Neuronal stem cell (in vitro differentiated cells): ENCODE results near the gene UBA1.
A peak's percentile ranks its signal among the peaks of the same experiment; 100 is the strongest.

Experiments used
- DNase-seq: peaks from one replicate; pipeline ENCODE4 v3.0.0-alpha.2; 2013; ENCODE audit warnings: low spot score
- H2AFZ ChIP-seq: one replicate; pipeline ENCODE4 v1.6.1; 2013; ENCODE audit warnings: mild to moderate bottlenecking, low read length, inconsistent platforms
- H2AK5ac ChIP-seq: 2 replicates; pipeline ENCODE4 v1.6.1; 2013; ENCODE audit warnings: low read depth, mild to moderate bottlenecking, inconsistent platforms, low read length, moderate library complexity, mixed read lengths
- H2BK120ac ChIP-seq: 2 replicates; pipeline ENCODE4 v1.6.1; 2013; ENCODE audit warnings: low read depth, mild to moderate bottlenecking, inconsistent platforms, low read length, moderate library complexity, mixed read lengths
- H2BK12ac ChIP-seq: one replicate; pipeline ENCODE4 v1.6.1; 2013; ENCODE audit warnings: low read length, inconsistent platforms
- H2BK15ac ChIP-seq: 2 replicates; pipeline ENCODE4 v1.6.1; 2013; ENCODE audit warnings: mild to moderate bottlenecking, low read length, inconsistent platforms, mixed read lengths
- H2BK5ac ChIP-seq: one replicate; pipeline ENCODE4 v1.6.1; 2013; ENCODE audit warnings: inconsistent platforms, mild to moderate bottlenecking, low read length, moderate library complexity
- H3K14ac ChIP-seq: one replicate; pipeline ENCODE4 v1.6.1; 2013; ENCODE audit warnings: low read length, inconsistent platforms
- H3K18ac ChIP-seq: 2 replicates; pipeline ENCODE4 v1.6.1; 2013; ENCODE audit warnings: low read length, inconsistent platforms
- H3K23ac ChIP-seq: 2 replicates; pipeline ENCODE4 v1.6.1; 2013; ENCODE audit warnings: low read depth, mild to moderate bottlenecking, mixed read lengths, low read length, inconsistent platforms; ENCODE audit not compliant: poor library complexity
- H3K27ac ChIP-seq: replicated peaks from 3 replicates; pipeline ENCODE4 v1.5.1; 2013; ENCODE audit warnings: low read length, inconsistent platforms
- H3K27me3 ChIP-seq, 3 experiments: 2 replicates each; pipeline ENCODE4 v1.6.1; 2013; ENCODE audit warnings: low read length in 3 of 3, mild to moderate bottlenecking in 2 of 3, inconsistent platforms in 1 of 3, low read depth in 1 of 3, mixed read lengths in 1 of 3, moderate library complexity in 1 of 3; ENCODE audit not compliant: control insufficient read depth in 3 of 3, insufficient read depth in 3 of 3
- H3K36me3 ChIP-seq, 2 donors: replicated peaks in 1 of 2; 2 replicates each; pipeline ENCODE4 v1.6.1; 2013; ENCODE audit warnings: low read length in 2 of 2; ENCODE audit not compliant: control insufficient read depth in 2 of 2, insufficient read depth in 2 of 2
- H3K4ac ChIP-seq: 2 replicates; pipeline ENCODE4 v1.6.1; 2013; ENCODE audit warnings: inconsistent platforms, mild to moderate bottlenecking, low read length, moderate library complexity
- H3K4me1 ChIP-seq, 2 donors: 1 replicate in 1 of 2; 2 replicates in 1 of 2; pipeline ENCODE4 v1.6.1; 2013; ENCODE audit warnings: low read length in 2 of 2, low read depth in 1 of 2; ENCODE audit not compliant: control insufficient read depth in 2 of 2, insufficient read depth in 1 of 2
- H3K4me2 ChIP-seq: one replicate; pipeline ENCODE4 v1.6.1; 2013; ENCODE audit warnings: mild to moderate bottlenecking, low read length, inconsistent platforms; ENCODE audit not compliant: insufficient read depth, poor library complexity, severe bottlenecking
- H3K4me3 ChIP-seq, 2 donors: 2 replicates each; pipeline ENCODE4 v1.5.1; 2013; ENCODE audit warnings: low read length in 2 of 2, mild to moderate bottlenecking in 2 of 2, inconsistent platforms in 1 of 2, moderate library complexity in 1 of 2
- H3K79me1 ChIP-seq: one replicate; pipeline ENCODE4 v1.6.1; 2013; ENCODE audit warnings: low read depth, mild to moderate bottlenecking, inconsistent platforms, low read length, moderate library complexity
- H3K9ac ChIP-seq: one replicate; pipeline ENCODE4 v1.6.1; 2013; ENCODE audit warnings: mild to moderate bottlenecking, low read depth, low read length, inconsistent platforms; ENCODE audit not compliant: poor library complexity
- H3K9me3 ChIP-seq, 2 donors: replicated peaks in 1 of 2; 2 replicates each; pipeline versions ENCODE3 to v1.6.1; 2013; ENCODE audit warnings: low read length in 2 of 2, mild to moderate bottlenecking in 2 of 2, inconsistent platforms in 1 of 2, low read depth in 1 of 2, mixed read lengths in 1 of 2, moderate library complexity in 1 of 2; ENCODE audit not compliant: control insufficient read depth in 2 of 2, insufficient read depth in 1 of 2
- H4K8ac ChIP-seq: one replicate; pipeline ENCODE4 v1.6.1; 2013; ENCODE audit warnings: low read depth, mild to moderate bottlenecking, inconsistent platforms, low read length, moderate library complexity
- H4K91ac ChIP-seq: one replicate; pipeline ENCODE4 v1.6.1; 2013; ENCODE audit warnings: low read length, low read depth, mild to moderate bottlenecking, inconsistent platforms; ENCODE audit not compliant: poor library complexity
- WGBS, 2 donors: extraction: QIAGEN DNeasy Blood & Tissue Kit; methylation state at CpG; one replicate each; pipeline ENCODE4 v1.1.7; 2013; ENCODE audit warnings: missing lambda C conversion rate in 2 of 2, mixed read lengths in 1 of 2; ENCODE audit not compliant: insufficient read length in 2 of 2, insufficient replicate concordance in 1 of 2; ENCODE audit errors: extremely low coverage in 2 of 2; 5-methylcytosine and 5-hydroxymethylcytosine counted together

Gene UBA1

DNA sequence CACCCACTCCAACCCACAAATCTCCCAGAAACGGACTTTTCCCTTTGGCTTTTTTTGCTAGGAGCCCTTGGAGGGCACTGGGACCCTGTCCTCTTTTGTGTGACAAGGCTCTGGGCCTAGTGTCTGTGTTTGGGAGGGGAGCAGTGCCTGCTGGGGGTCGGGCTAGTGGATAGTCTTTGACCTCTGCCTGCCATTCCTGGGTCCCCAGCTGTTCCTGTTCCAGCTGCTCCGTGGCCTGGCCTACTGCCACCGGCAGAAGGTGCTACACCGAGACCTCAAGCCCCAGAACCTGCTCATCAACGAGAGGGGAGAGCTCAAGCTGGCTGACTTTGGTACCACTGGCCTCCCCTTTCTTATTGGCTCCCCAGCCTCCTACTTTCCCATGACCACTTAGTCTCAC is 32.4 kb downstream of the UBA1 start:
- Histone ChIP-seq H2AFZ (no peak overlapping the region), H2BK120ac (no peak overlapping the region), H2BK12ac (no peak overlapping the region), H2BK5ac (no peak overlapping the region), H3K4me1 (peaks cover 0 to 1% of the 10 kb centered on the region in 2 donors), H4K91ac (no peak overlapping the region), H3K18ac (no peak overlapping the region), H3K4me3 (no peak overlapping the region), H3K36me3 (peaks cover 41 to 91% of the 10 kb centered on the region in 2 donors), H3K14ac (no peak overlapping the region), H3K23ac (no peak overlapping the region), H3K4ac (no peak overlapping the region), H2BK15ac (no peak overlapping the region), H3K27me3 (peaks cover 0 to 8% (median 0%) of the 10 kb centered on the region in 3 experiments), H3K9ac (no peak overlapping the region), H4K8ac (no peak overlapping the region), H3K9me3 (no peaks in the 10 kb centered on the region), H2AK5ac (no peak overlapping the region), H3K4me2 (no peak overlapping the region), H3K27ac (no peak overlapping the region), H3K79me1 (peaks cover 6% of the 10 kb centered on the region)
- DNase-seq: no peak
- no CpG with 5 or more reads among the region's 6 CpGs for WGBS, 2 donors

GRCh38 chrX:47226531-47227333 is 33.1 kb downstream of the UBA1 start:
- Histone ChIP-seq H3K23ac (no peak overlapping the region), H2AK5ac (no peak overlapping the region), H2BK5ac (no peak overlapping the region), H2BK12ac (no peak overlapping the region), H2AFZ (no peak overlapping the region), H3K18ac (no peak overlapping the region), H3K4me2 (no peak overlapping the region), H4K91ac (no peak overlapping the region), H3K4ac (no peak overlapping the region), H3K27me3 (peaks cover 0 to 8% (median 0%) of the 10 kb centered on the region in 3 experiments), H2BK15ac (no peak overlapping the region), H2BK120ac (no peak overlapping the region), H3K14ac (no peak overlapping the region), H3K27ac (no peak overlapping the region), H3K79me1 (peaks cover 3% of the 10 kb centered on the region), H3K36me3 (peaks cover 41 to 86% of the 10 kb centered on the region in 2 donors), H3K9me3 (no peaks in the 10 kb centered on the region), H3K4me3 (no peak overlapping the region), H3K9ac (no peak overlapping the region), H3K4me1 (peaks cover 0 to 1% of the 10 kb centered on the region in 2 donors), H4K8ac (no peak overlapping the region)
- WGBS, 2 donors: no CpG with 5 or more reads among the region's 19 CpGs
- no peak for DNase-seq

DNA sequence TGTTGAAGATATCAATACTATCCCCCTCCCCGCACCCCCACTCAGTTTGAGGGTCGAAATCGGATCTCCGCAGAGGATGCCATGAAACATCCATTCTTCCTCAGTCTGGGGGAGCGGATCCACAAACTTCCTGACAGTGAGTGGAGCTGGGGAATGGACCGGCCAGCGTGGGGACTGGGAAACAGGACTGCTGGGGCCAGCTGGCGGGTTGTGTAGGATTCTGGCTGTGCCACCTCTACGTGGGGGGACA is 33.6 kb downstream of the UBA1 start:
- Histone ChIP-seq H3K36me3 (peaks cover 41 to 80% of the 10 kb centered on the region in 2 donors), H3K4me2 (no peak overlapping the region), H4K91ac (no peak overlapping the region), H3K23ac (no peak overlapping the region), H2AK5ac (no peak overlapping the region), H2AFZ (no peak overlapping the region), H3K4ac (no peak overlapping the region), H2BK5ac (no peak overlapping the region), H3K14ac (no peak overlapping the region), H3K79me1 (peaks cover 3% of the 10 kb centered on the region), H3K4me1 (peaks cover under 1 to 4% of the 10 kb centered on the region in 2 donors), H3K27ac (no peak overlapping the region), H2BK12ac (no peak overlapping the region), H2BK120ac (no peak overlapping the region), H2BK15ac (no peak overlapping the region), H3K9me3 (no peaks in the 10 kb centered on the region), H3K9ac (no peak overlapping the region), H3K4me3 (no peak overlapping the region), H4K8ac (no peak overlapping the region), H3K27me3 (peaks cover 0 to 8% (median 0%) of the 10 kb centered on the region in 3 experiments), H3K18ac (no peak overlapping the region)
- WGBS, 2 donors: no CpG with 5 or more reads among the region's 9 CpGs
- no peak for DNase-seq

- H3K36me3 ChIP-seq: peaks cover 33 to 67% of the 10 kb centered on the region in 2 donors
- no peak overlapping the region for H2BK15ac ChIP-seq
- no peak overlapping the region for H2AFZ ChIP-seq
- H3K14ac ChIP-seq: no peak overlapping the region
- no peak overlapping the region for H2BK120ac ChIP-seq
- no peak for DNase-seq
- no peak overlapping the region for H2AK5ac ChIP-seq
- peaks cover 0 to 8% (median 0%) of the 10 kb centered on the region in 3 experiments for H3K27me3 ChIP-seq
- H2BK12ac ChIP-seq: no peak overlapping the region
- H3K9me3 ChIP-seq: no peaks in the 10 kb centered on the region
- H3K4me3 ChIP-seq: no peak overlapping the region
- H3K18ac ChIP-seq: no peak overlapping the region
- H4K91ac ChIP-seq: no peak overlapping the region
- no CpG with 5 or more reads among the region's 12 CpGs for WGBS, 2 donors
- no peak overlapping the region for H3K27ac ChIP-seq
- no peaks in the 10 kb centered on the region for H3K79me1 ChIP-seq
- H3K4ac ChIP-seq: no peak overlapping the region
- H3K4me2 ChIP-seq: no peak overlapping the region
- peak overlapping the region; percentile 21 for H3K9ac ChIP-seq
- H2BK5ac ChIP-seq: no peak overlapping the region
- H3K4me1 ChIP-seq: peaks cover 3 to 8% of the 10 kb centered on the region in 2 donors
- no peak overlapping the region for H4K8ac ChIP-seq
- H3K23ac ChIP-seq: no peak overlapping the region
Observed at GRCh38 chrX:47228550-47229270, 35.1 kb downstream of the UBA1 start.
